ENCODE data around the gene NUDT14. TPM values are rescaled to one million over a fixed set of nuclear protein-coding genes. Genes with fewer than 3 reads are reported as not detected.

NUDT14 gene
- total RNA-seq, 1 experiment from 2014 or later: 75.3 TPM

- Histone ChIP-seq H3K27ac (ENCODE audit: low read length) (no peak overlapping the region), H3K36me3 (ENCODE audit: control insufficient read depth, insufficient read depth, low read length) (no peaks in the 10 kb centered on the region), H3K4me3 (ENCODE audit: low read depth in 2 of 2, low read length in 2 of 2) (no peak overlapping the region), H3K27me3 (ENCODE audit: control insufficient read depth, insufficient read depth, low read length) (no peaks in the 10 kb centered on the region), H3K4me1 (ENCODE audit: control insufficient read depth, insufficient read depth, low read length) (no peaks in the 10 kb centered on the region), H3K9me3 (ENCODE audit: control insufficient read depth, insufficient read depth, low read depth, low read length) (no peaks in the 10 kb centered on the region)
- BruUV-seq (replicated peaks): no TSS peak
- no peak for TF ChIP-seq TCF7L2 (IDR thresholded peaks at IDR 0.05; ENCODE audit: low read depth, low read length)
- TF ChIP-seq POLR2AphosphoS5 (IDR thresholded peaks at IDR 0.05; ENCODE audit: low read depth, low read length): no peak
- no peak for TF ChIP-seq CTCF (IDR thresholded peaks at IDR 0.05)
- TF ChIP-seq REST (IDR thresholded peaks at IDR 0.05; ENCODE audit: insufficient read depth in 1 of 2, low read depth in 2 of 2, low read length in 1 of 2): no peak
- no peak for TF ChIP-seq SIN3A (IDR thresholded peaks at IDR 0.05; ENCODE audit: borderline replicate concordance, insufficient read depth, low read depth, low read length)
- intact Hi-C loops (cut with micrococcal nuclease; ENCODE audit: unreplicated experiment) (no loop called here), in situ Hi-C loops (cut with HindIII; ENCODE audit: low pct_unique_long_range_greater_than_20kb, low sequenced_read_pairs) (no loop called here)
- no peak for DNase-seq (ENCODE audit: low read depth, low spot score)
- ChIA-PET CTCF (no interaction called here), POLR2A (no interaction called here)
- no peak for ATAC-seq
Measured at GRCh38 chr14:105143451-105144025, 37.6 kb downstream of the NUDT14 start.

- H3K4me1 ChIP-seq (ENCODE audit: control insufficient read depth, insufficient read depth, low read length): no peaks in the 10 kb centered on the region
- H3K36me3 ChIP-seq (ENCODE audit: control insufficient read depth, insufficient read depth, low read length): no peaks in the 10 kb centered on the region
- CTCF ChIA-PET: no interaction called here
- no peak overlapping the region for H3K27ac ChIP-seq (ENCODE audit: low read length)
- no peak overlapping the region for H3K4me3 ChIP-seq (ENCODE audit: low read depth in 2 of 2, low read length in 2 of 2)
- DNase-seq (ENCODE audit: low read depth, low spot score) (no peak), ATAC-seq (no peak)
- no peaks in the 10 kb centered on the region for H3K9me3 ChIP-seq (ENCODE audit: control insufficient read depth, insufficient read depth, low read depth, low read length)
- in situ Hi-C loops (cut with HindIII; ENCODE audit: low pct_unique_long_range_greater_than_20kb, low sequenced_read_pairs): no loop called here
- intact Hi-C loops (cut with micrococcal nuclease; ENCODE audit: unreplicated experiment): no loop called here
- TF ChIP-seq POLR2AphosphoS5 (IDR thresholded peaks at IDR 0.05; ENCODE audit: low read depth, low read length) (no peak), SIN3A (IDR thresholded peaks at IDR 0.05; ENCODE audit: borderline replicate concordance, insufficient read depth, low read depth, low read length) (no peak), TCF7L2 (IDR thresholded peaks at IDR 0.05; ENCODE audit: low read depth, low read length) (no peak), CTCF (IDR thresholded peaks at IDR 0.05) (no peak), REST (IDR thresholded peaks at IDR 0.05; ENCODE audit: insufficient read depth in 1 of 2, low read depth in 2 of 2, low read length in 1 of 2) (no peak)
- POLR2A ChIA-PET: no interaction called here
- BruUV-seq (replicated peaks): no TSS peak
- no peaks in the 10 kb centered on the region for H3K27me3 ChIP-seq (ENCODE audit: control insufficient read depth, insufficient read depth, low read length)
Measured at GRCh38 chr14:105142651-105143450, 38.3 kb downstream of the NUDT14 start.
